ENCODE results near the gene GNG7.

Gene GNG7

DNA sequence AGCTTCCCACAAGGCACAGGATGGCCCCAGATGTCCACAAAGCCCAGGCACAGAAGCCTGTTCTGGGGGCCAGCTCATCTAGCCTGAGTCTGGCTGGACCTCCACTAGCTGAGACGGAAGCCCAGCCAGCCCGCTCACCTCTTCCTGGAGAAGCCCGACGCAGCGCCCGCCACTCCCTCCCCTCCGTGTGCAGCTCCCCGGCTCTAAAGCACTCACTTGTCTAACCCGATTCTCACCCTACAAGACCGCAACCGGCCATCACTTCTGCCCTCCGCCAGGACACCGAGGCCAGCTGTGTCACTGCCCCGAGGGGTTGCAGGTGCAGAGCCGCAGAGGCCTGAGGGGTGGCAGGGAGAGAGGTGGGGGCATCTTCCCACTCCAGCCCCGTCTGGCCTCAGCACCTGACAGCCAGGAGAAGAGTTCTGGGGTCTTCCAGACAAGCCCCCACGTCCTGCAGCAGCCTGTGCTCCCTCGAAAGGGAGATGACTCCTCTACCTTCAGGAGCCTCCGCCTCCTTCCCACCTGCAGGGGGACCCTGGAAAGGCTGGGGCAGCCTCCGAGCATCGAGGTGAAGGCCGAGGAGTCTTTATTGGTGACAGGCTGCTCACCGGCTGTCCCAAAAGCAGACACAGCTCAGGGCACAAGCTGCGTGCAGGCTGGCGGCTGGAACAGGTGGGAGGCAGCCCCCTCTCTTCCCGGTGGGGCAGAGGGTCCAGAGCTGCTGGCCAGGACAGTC is 24.6 kb upstream of the GNG7 start:
- no peaks in the 10 kb centered on the region for H3K79me2 ChIP-seq (ENCODE audit: insufficient read depth, low read length)
- no peak overlapping the region for H3K9ac ChIP-seq (ENCODE audit: low read depth, low read length, poor library complexity, severe bottlenecking)
- H2AFZ ChIP-seq (ENCODE audit: low read length): no peak overlapping the region
- H3K4me3 ChIP-seq (ENCODE audit: low read length, poor library complexity, severe bottlenecking): no peak overlapping the region
- no peaks in the 10 kb centered on the region for H3K9me2 ChIP-seq (replicated peaks; ENCODE audit: low read depth, low read length)
- no peaks in the 10 kb centered on the region for H3K4me1 ChIP-seq (ENCODE audit: insufficient read depth, low read length, poor library complexity, severe bottlenecking)
- peaks cover under 1% of the 10 kb centered on the region for H4K20me1 ChIP-seq (ENCODE audit: insufficient read depth, low read length, poor library complexity, severe bottlenecking)
- H3K9me3 ChIP-seq (ENCODE audit: insufficient read depth, low read depth, low read length): no peaks in the 10 kb centered on the region
- no peaks in the 10 kb centered on the region for H3F3A ChIP-seq (ENCODE audit: low read depth)
- no peak for TF ChIP-seq EZH2phosphoT487 (IDR thresholded peaks at IDR 0.05; ENCODE audit: borderline replicate concordance)
- TF ChIP-seq, protein P1, sequence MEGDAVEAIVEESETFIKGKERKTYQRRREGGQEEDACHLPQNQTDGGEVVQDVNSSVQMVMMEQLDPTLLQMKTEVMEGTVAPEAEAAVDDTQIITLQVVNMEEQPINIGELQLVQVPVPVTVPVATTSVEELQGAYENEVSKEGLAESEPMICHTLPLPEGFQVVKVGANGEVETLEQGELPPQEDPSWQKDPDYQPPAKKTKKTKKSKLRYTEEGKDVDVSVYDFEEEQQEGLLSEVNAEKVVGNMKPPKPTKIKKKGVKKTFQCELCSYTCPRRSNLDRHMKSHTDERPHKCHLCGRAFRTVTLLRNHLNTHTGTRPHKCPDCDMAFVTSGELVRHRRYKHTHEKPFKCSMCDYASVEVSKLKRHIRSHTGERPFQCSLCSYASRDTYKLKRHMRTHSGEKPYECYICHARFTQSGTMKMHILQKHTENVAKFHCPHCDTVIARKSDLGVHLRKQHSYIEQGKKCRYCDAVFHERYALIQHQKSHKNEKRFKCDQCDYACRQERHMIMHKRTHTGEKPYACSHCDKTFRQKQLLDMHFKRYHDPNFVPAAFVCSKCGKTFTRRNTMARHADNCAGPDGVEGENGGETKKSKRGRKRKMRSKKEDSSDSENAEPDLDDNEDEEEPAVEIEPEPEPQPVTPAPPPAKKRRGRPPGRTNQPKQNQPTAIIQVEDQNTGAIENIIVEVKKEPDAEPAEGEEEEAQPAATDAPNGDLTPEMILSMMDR (conservative IDR thresholded peaks at IDR 0.05; ENCODE audit: low read length): no peak
- no peak overlapping the region for H3K4me2 ChIP-seq (ENCODE audit: low read depth, low read length, poor library complexity, severe bottlenecking)
- peaks cover 13% of the 10 kb centered on the region; the same call in 1 of the 2 replicates for H3K36me3 ChIP-seq (ENCODE audit: insufficient read depth, low read length)
- no peaks in the 10 kb centered on the region for H3K27me3 ChIP-seq (ENCODE audit: insufficient read depth, low read length, poor library complexity, severe bottlenecking)

DNA sequence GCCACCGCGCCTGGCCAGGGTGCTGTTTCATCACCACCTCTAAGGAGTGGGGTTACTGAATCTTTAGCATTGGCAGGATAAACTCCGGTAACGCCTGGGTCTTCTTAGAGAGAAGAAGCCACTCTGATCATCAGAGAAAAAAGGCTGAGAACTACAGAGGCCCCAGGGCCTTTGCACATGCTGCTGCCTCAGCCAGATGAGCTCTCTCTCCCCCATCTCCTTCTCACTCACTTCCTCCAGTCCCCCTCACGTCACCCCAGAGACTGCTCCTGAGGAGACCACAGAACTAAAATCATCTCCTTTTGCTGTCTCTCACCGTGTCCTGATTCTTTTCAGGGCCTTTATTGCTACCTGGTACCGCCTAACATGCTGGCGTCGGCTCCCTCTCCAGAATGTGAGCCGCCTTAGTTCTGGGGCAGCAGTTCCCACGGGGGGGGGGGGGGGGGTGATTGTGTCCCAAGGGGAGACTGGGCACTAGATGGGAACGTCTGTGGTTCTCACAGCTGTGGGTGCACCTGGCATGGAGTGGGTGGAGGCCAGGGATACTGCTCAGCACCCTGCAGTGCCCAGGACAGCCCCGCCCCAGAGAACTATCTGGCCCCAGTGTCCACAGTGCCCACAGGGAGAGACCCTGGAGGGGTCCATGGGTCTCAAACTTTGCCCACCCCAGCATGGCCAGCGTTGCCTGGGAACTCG is 23.8 kb upstream of the GNG7 start:
- Histone ChIP-seq H3K9me3 (ENCODE audit: insufficient read depth, low read depth, low read length) (no peaks in the 10 kb centered on the region), H4K20me1 (ENCODE audit: insufficient read depth, low read length, poor library complexity, severe bottlenecking) (no peaks in the 10 kb centered on the region), H3K9ac (ENCODE audit: low read depth, low read length, poor library complexity, severe bottlenecking) (no peak overlapping the region), H3K79me2 (ENCODE audit: insufficient read depth, low read length) (no peaks in the 10 kb centered on the region), H2AFZ (ENCODE audit: low read length) (no peak overlapping the region), H3K4me3 (ENCODE audit: low read length, poor library complexity, severe bottlenecking) (no peak overlapping the region), H3K36me3 (ENCODE audit: insufficient read depth, low read length) (peaks cover 6% of the 10 kb centered on the region; the same call in 1 of the 2 replicates), H3K4me1 (ENCODE audit: insufficient read depth, low read length, poor library complexity, severe bottlenecking) (no peaks in the 10 kb centered on the region), H3K27me3 (ENCODE audit: insufficient read depth, low read length, poor library complexity, severe bottlenecking) (no peaks in the 10 kb centered on the region), H3K9me2 (replicated peaks; ENCODE audit: low read depth, low read length) (no peaks in the 10 kb centered on the region), H3F3A (ENCODE audit: low read depth) (no peaks in the 10 kb centered on the region), H3K4me2 (ENCODE audit: low read depth, low read length, poor library complexity, severe bottlenecking) (no peak overlapping the region)
- TF ChIP-seq EZH2phosphoT487 (IDR thresholded peaks at IDR 0.05; ENCODE audit: borderline replicate concordance): no peak
- TF ChIP-seq, protein P1 (conservative IDR thresholded peaks at IDR 0.05; ENCODE audit: low read length): no peak

DNA sequence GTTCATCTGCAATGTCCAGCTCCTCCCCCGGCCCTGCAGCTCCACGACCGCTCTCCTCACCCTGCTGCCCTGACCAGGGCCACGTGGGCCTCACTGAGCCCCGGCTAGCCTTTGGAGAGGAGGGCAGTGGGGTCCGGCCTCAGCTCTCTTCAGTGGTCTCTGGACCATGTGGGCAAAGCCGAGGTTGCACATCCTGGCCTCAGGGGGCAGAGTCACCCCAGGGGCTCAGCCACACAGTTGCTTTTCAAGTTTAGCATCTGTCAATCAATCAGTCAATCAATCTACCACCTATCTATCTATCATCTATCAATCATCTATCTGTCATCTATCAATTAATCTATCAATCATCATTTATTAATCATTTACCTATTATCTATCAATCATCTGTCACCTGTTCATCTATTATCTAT is 21.7 kb upstream of the GNG7 start:
- Histone ChIP-seq H3K9me2 (replicated peaks; ENCODE audit: low read depth, low read length) (no peaks in the 10 kb centered on the region), H3K27me3 (ENCODE audit: insufficient read depth, low read length, poor library complexity, severe bottlenecking) (no peaks in the 10 kb centered on the region), H3K4me2 (ENCODE audit: low read depth, low read length, poor library complexity, severe bottlenecking) (no peak overlapping the region), H3F3A (ENCODE audit: low read depth) (no peaks in the 10 kb centered on the region), H3K79me2 (ENCODE audit: insufficient read depth, low read length) (no peaks in the 10 kb centered on the region), H3K36me3 (ENCODE audit: insufficient read depth, low read length) (no peaks in the 10 kb centered on the region), H3K9ac (ENCODE audit: low read depth, low read length, poor library complexity, severe bottlenecking) (no peak overlapping the region), H4K20me1 (ENCODE audit: insufficient read depth, low read length, poor library complexity, severe bottlenecking) (no peaks in the 10 kb centered on the region), H2AFZ (ENCODE audit: low read length) (no peak overlapping the region), H3K4me1 (ENCODE audit: insufficient read depth, low read length, poor library complexity, severe bottlenecking) (no peaks in the 10 kb centered on the region), H3K9me3 (ENCODE audit: insufficient read depth, low read depth, low read length) (no peaks in the 10 kb centered on the region), H3K4me3 (ENCODE audit: low read length, poor library complexity, severe bottlenecking) (no peak overlapping the region)
- no peak for TF ChIP-seq EZH2phosphoT487 (IDR thresholded peaks at IDR 0.05; ENCODE audit: borderline replicate concordance)
- TF ChIP-seq, protein P1 (conservative IDR thresholded peaks at IDR 0.05; ENCODE audit: low read length): no peak
